ENCODE data around the gene TIAM2. TPM values are rescaled to one million over a fixed set of nuclear protein-coding genes. Genes with fewer than 3 reads are reported as not detected.

The TIAM2 gene
- total and polyA plus RNA-seq, 2 experiments from 2014 or later, result 14.2 to 24.4 TPM

- no peak for DNase-seq (ENCODE audit: low spot score)
- H3K27ac ChIP-seq (ENCODE audit: low read depth), result no peak overlapping the region
- ATAC-seq, result no peak
- Mint-ChIP-seq H3K4me1 (peaks cover 9% of the 10 kb centered on the region), H3K9me3 (peaks cover 19% of the 10 kb centered on the region), H3K27ac (no peak overlapping the region), H3K36me3 (ENCODE audit: low read depth) (peaks cover 78% of the 10 kb centered on the region), H3K27me3 (ENCODE audit: insufficient read depth, low read depth, poor library complexity) (peaks cover 10% of the 10 kb centered on the region), H3K4me3 (no peak overlapping the region)
- no peaks in the 10 kb centered on the region for H3K27me3 ChIP-seq (ENCODE audit: insufficient read depth)
- no peaks in the 10 kb centered on the region for H3K79me2 ChIP-seq (replicated peaks; ENCODE audit: insufficient read depth)
- no peak overlapping the region for H2AFZ ChIP-seq
- no peaks in the 10 kb centered on the region for H3K9me2 ChIP-seq (ENCODE audit: insufficient read depth)
- no peaks in the 10 kb centered on the region for H4K20me1 ChIP-seq (replicated peaks; ENCODE audit: insufficient read depth)
- H3K4me1 ChIP-seq (ENCODE audit: insufficient read depth), result 0 out of 2 replicates have a peak, but pooled peaks cover 3% of the 10 kb centered on the region
- peaks cover 4% of the 10 kb centered on the region; the same call in 1 of the 2 replicates for H3F3A ChIP-seq (replicated peaks; ENCODE audit: low read depth)
- H3K4me3 ChIP-seq, result no peak overlapping the region
- H3K4me2 ChIP-seq, result no peak overlapping the region
- H3K36me3 ChIP-seq (ENCODE audit: insufficient read depth), result no peaks in the 10 kb centered on the region
- no peak for TF ChIP-seq REST (IDR thresholded peaks at IDR 0.05; ENCODE audit: unreplicated experiment)
These were observed 249.3 kb downstream of the TIAM2 start for GRCh38 chr6:155244434-155244833.

- peaks cover 10% of the 10 kb centered on the region for H3K27me3 Mint-ChIP-seq (ENCODE audit: insufficient read depth, low read depth, poor library complexity)
- H3K4me2 ChIP-seq, result no peak overlapping the region
- TF ChIP-seq CREB1 (CRISPR knock-in tag; IDR thresholded peaks at IDR 0.05; ENCODE audit: low read depth) (no peak), ZNF331 (CRISPR knock-in tag; IDR thresholded peaks at IDR 0.05; ENCODE audit: low read depth) (no peak), EZH2phosphoT487 (IDR thresholded peaks at IDR 0.05; ENCODE audit: unreplicated experiment) (no peak), STAT1 (IDR thresholded peaks at IDR 0.05; ENCODE audit: unreplicated experiment) (no peak), ETS1 (IDR thresholded peaks at IDR 0.05) (no peak)
- TF ChIP-seq, protein P1, sequence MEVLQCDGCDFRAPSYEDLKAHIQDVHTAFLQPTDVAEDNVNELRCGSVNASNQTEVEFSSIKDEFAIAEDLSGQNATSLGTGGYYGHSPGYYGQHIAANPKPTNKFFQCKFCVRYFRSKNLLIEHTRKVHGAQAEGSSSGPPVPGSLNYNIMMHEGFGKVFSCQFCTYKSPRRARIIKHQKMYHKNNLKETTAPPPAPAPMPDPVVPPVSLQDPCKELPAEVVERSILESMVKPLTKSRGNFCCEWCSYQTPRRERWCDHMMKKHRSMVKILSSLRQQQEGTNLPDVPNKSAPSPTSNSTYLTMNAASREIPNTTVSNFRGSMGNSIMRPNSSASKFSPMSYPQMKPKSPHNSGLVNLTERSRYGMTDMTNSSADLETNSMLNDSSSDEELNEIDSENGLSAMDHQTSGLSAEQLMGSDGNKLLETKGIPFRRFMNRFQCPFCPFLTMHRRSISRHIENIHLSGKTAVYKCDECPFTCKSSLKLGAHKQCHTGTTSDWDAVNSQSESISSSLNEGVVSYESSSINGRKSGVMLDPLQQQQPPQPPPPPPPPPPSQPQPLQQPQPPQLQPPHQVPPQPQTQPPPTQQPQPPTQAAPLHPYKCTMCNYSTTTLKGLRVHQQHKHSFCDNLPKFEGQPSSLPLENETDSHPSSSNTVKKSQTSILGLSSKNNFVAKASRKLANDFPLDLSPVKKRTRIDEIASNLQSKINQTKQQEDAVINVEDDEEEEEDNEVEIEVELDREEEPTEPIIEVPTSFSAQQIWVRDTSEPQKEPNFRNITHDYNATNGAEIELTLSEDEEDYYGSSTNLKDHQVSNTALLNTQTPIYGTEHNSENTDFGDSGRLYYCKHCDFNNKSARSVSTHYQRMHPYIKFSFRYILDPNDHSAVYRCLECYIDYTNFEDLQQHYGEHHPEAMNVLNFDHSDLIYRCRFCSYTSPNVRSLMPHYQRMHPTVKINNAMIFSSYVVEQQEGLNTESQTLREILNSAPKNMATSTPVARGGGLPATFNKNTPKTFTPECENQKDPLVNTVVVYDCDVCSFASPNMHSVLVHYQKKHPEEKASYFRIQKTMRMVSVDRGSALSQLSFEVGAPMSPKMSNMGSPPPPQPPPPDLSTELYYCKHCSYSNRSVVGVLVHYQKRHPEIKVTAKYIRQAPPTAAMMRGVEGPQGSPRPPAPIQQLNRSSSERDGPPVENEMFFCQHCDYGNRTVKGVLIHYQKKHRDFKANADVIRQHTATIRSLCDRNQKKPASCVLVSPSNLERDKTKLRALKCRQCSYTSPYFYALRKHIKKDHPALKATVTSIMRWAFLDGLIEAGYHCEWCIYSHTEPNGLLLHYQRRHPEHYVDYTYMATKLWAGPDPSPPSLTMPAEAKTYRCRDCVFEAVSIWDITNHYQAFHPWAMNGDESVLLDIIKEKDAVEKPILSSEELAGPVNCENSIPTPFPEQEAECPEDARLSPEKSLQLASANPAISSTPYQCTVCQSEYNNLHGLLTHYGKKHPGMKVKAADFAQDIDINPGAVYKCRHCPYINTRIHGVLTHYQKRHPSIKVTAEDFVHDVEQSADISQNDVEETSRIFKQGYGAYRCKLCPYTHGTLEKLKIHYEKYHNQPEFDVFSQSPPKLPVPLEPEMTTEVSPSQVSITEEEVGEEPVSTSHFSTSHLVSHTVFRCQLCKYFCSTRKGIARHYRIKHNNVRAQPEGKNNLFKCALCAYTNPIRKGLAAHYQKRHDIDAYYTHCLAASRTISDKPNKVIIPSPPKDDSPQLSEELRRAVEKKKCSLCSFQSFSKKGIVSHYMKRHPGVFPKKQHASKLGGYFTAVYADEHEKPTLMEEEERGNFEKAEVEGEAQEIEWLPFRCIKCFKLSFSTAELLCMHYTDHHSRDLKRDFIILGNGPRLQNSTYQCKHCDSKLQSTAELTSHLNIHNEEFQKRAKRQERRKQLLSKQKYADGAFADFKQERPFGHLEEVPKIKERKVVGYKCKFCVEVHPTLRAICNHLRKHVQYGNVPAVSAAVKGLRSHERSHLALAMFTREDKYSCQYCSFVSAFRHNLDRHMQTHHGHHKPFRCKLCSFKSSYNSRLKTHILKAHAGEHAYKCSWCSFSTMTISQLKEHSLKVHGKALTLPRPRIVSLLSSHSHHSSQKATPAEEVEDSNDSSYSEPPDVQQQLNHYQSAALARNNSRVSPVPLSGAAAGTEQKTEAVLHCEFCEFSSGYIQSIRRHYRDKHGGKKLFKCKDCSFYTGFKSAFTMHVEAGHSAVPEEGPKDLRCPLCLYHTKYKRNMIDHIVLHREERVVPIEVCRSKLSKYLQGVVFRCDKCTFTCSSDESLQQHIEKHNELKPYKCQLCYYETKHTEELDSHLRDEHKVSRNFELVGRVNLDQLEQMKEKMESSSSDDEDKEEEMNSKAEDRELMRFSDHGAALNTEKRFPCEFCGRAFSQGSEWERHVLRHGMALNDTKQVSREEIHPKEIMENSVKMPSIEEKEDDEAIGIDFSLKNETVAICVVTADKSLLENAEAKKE (CRISPR knock-in tag; IDR thresholded peaks at IDR 0.05), result no peak
These were observed 250.1 kb downstream of the TIAM2 start for GRCh38 chr6:155245193-155245592.

More at GRCh38 chr6:155245193-155245592, 250.1 kb downstream of the TIAM2 start:
- Histone ChIP-seq H4K20me1 (replicated peaks; ENCODE audit: insufficient read depth) (no peaks in the 10 kb centered on the region), H3K4me3 (no peak overlapping the region), H3K79me2 (replicated peaks; ENCODE audit: insufficient read depth) (no peaks in the 10 kb centered on the region), H3K36me3 (ENCODE audit: insufficient read depth) (no peaks in the 10 kb centered on the region; the same call in 1 of the 2 replicates), H2AFZ (no peak overlapping the region), H3K4me1 (ENCODE audit: insufficient read depth) (0 out of 2 replicates have a peak, but pooled peaks cover 3% of the 10 kb centered on the region), H3K27me3 (ENCODE audit: insufficient read depth) (no peaks in the 10 kb centered on the region), H3F3A (replicated peaks; ENCODE audit: low read depth) (peaks cover 4% of the 10 kb centered on the region; the same call in 1 of the 2 replicates), H3K27ac (ENCODE audit: low read depth) (no peak overlapping the region), H3K9me2 (ENCODE audit: insufficient read depth) (no peaks in the 10 kb centered on the region)
- ATAC-seq (no peak), DNase-seq (ENCODE audit: low spot score) (no peak)
- Mint-ChIP-seq H3K9me3 (peaks cover 12% of the 10 kb centered on the region; the same call in 2 of the 3 replicates), H3K36me3 (ENCODE audit: low read depth) (peaks cover 78% of the 10 kb centered on the region), H3K4me3 (no peak overlapping the region), H3K27ac (no peak overlapping the region), H3K4me1 (peaks cover 9% of the 10 kb centered on the region)
